Panc1 (cell line): ENCODE results near the gene KRTAP16-1. TPM values are rescaled to one million over a fixed set of nuclear protein-coding genes. Genes with fewer than 3 reads are reported as not detected.

Experiments used
- ATAC-seq: fragments of 200-7000 bp; cut with Tn5 transposase; 2 replicates; pipeline ENCODE4 v1.9.1; 2020; ENCODE audit warnings: mild to moderate bottlenecking, moderate library complexity
- BruUV-seq: library from RNA; stranded (reverse); fragments of 400-500 nt; replicated peaks from 2 replicates; lab custom pipeline; 2021; lab: Mats Ljungman, UMichigan
- CTCF ChIA-PET: fragments of 300-600 bp; sonication (Branson Sonifier 250); formaldehyde crosslinking; loops from one replicate; lab custom pipeline; 2022; ENCODE audit warnings: antibody characterized with exemption; lab: Charles Lee
- POLR2A ChIA-PET: fragments of 300-600 bp; sonication (Branson Sonifier 250); formaldehyde crosslinking; loops from one replicate; lab custom pipeline; 2022; ENCODE audit warnings: antibody characterized with exemption; lab: Charles Lee
- DNase-seq: peaks from one replicate; pipeline ENCODE4 v3.0.0-alpha.2; 2010; ENCODE audit warnings: low read depth, low spot score
- H3K27ac ChIP-seq: 2 replicates; pipeline ENCODE4 v1.5.1; 2011; ENCODE audit warnings: mild to moderate bottlenecking, low read length, inconsistent platforms
- H3K27me3 ChIP-seq: fragments of 200-500 bp; sonication (Bioruptor generic); 2 replicates; pipeline ENCODE4 v1.6.0; 2014; ENCODE audit warnings: low read length, inconsistent platforms; ENCODE audit not compliant: control insufficient read depth, insufficient read depth
- H3K36me3 ChIP-seq: fragments of 200-500 bp; sonication (Bioruptor generic); 2 replicates; pipeline ENCODE4 v1.5.1; 2014; ENCODE audit warnings: inconsistent platforms, mild to moderate bottlenecking, low read length, moderate library complexity; ENCODE audit not compliant: control insufficient read depth, insufficient read depth
- H3K4me1 ChIP-seq: 2 replicates; pipeline ENCODE4 v1.5.1; 2011; ENCODE audit warnings: inconsistent platforms, mild to moderate bottlenecking, low read length, moderate library complexity; ENCODE audit not compliant: control insufficient read depth, insufficient read depth
- H3K4me3 ChIP-seq, 2 experiments: 2 replicates each; pipeline ENCODE4 v1.5.1; 2011 to 2012; ENCODE audit warnings: low read depth in 2 of 2, low read length in 2 of 2, mild to moderate bottlenecking in 2 of 2, inconsistent platforms in 1 of 2, moderate library complexity in 1 of 2
- H3K9me3 ChIP-seq: fragments of 200-500 bp; sonication (Bioruptor generic); 2 replicates; pipeline ENCODE4 v1.5.1; 2014; ENCODE audit warnings: low read depth, mild to moderate bottlenecking, inconsistent platforms, low read length, moderate library complexity; ENCODE audit not compliant: control insufficient read depth, insufficient read depth
- POLR2AphosphoS5 ChIP-seq: IDR thresholded peaks from 2 replicates; pipeline ENCODE4 v1.6.1; 2012; ENCODE audit warnings: mild to moderate bottlenecking, low read depth, low read length, moderate library complexity
- SIN3A ChIP-seq: IDR thresholded peaks from 2 replicates; pipeline ENCODE4 v1.6.1; 2012; ENCODE audit warnings: low read depth, mild to moderate bottlenecking, low read length, moderate library complexity, borderline replicate concordance; ENCODE audit not compliant: insufficient read depth
- TCF7L2 ChIP-seq: IDR thresholded peaks from 2 replicates; pipeline ENCODE4 v1.6.1; 2011; ENCODE audit warnings: mild to moderate bottlenecking, low read depth, low read length, inconsistent platforms
- in situ Hi-C: cut with HindIII; loops from 2 replicates; pipeline ENCODE4 v1.10.0; 2016; ENCODE audit warnings: low sequenced_read_pairs, low pct_unique_long_range_greater_than_20kb
- intact Hi-C: fragments of 100-400 bp; cut with micrococcal nuclease; formaldehyde crosslinking; loops from one replicate; pipeline ENCODE4 v1.10.0; 2022; ENCODE audit not compliant: unreplicated experiment
- total RNA-seq: library from RNA; stranded (reverse); gene quantifications from one replicate; pipeline ENCODE4 v1.2.1, GENCODE V29; 2021; ENCODE audit not compliant: unreplicated experiment
- TF ChIP-seq, protein P1 (sequence below): fragments of 450-650 bp; IDR thresholded peaks from 2 replicates; pipeline ENCODE4 v1.5.1; 2017; ENCODE audit warnings: mild to moderate bottlenecking
- TF ChIP-seq, protein P2 (sequence below), 2 experiments: IDR thresholded peaks; 2 replicates each; pipeline ENCODE4 v1.6.1; 2011 to 2012; ENCODE audit warnings: low read depth in 2 of 2, control low read depth in 1 of 2, low read length in 1 of 2, mild to moderate bottlenecking in 1 of 2, moderate library complexity in 1 of 2; ENCODE audit not compliant: insufficient read depth in 1 of 2

Gene KRTAP16-1
- total RNA-seq, 1 experiment from 2014 or later = not detected

- H3K36me3 ChIP-seq = no peaks in the 10 kb centered on the region
- ChIA-PET CTCF (no interaction called here), POLR2A (no interaction called here)
- TF ChIP-seq POLR2AphosphoS5 (no peak), SIN3A (no peak), TCF7L2 (no peak)
- TF ChIP-seq, protein P1, sequence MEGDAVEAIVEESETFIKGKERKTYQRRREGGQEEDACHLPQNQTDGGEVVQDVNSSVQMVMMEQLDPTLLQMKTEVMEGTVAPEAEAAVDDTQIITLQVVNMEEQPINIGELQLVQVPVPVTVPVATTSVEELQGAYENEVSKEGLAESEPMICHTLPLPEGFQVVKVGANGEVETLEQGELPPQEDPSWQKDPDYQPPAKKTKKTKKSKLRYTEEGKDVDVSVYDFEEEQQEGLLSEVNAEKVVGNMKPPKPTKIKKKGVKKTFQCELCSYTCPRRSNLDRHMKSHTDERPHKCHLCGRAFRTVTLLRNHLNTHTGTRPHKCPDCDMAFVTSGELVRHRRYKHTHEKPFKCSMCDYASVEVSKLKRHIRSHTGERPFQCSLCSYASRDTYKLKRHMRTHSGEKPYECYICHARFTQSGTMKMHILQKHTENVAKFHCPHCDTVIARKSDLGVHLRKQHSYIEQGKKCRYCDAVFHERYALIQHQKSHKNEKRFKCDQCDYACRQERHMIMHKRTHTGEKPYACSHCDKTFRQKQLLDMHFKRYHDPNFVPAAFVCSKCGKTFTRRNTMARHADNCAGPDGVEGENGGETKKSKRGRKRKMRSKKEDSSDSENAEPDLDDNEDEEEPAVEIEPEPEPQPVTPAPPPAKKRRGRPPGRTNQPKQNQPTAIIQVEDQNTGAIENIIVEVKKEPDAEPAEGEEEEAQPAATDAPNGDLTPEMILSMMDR = no peak
- TF ChIP-seq, protein P2, sequence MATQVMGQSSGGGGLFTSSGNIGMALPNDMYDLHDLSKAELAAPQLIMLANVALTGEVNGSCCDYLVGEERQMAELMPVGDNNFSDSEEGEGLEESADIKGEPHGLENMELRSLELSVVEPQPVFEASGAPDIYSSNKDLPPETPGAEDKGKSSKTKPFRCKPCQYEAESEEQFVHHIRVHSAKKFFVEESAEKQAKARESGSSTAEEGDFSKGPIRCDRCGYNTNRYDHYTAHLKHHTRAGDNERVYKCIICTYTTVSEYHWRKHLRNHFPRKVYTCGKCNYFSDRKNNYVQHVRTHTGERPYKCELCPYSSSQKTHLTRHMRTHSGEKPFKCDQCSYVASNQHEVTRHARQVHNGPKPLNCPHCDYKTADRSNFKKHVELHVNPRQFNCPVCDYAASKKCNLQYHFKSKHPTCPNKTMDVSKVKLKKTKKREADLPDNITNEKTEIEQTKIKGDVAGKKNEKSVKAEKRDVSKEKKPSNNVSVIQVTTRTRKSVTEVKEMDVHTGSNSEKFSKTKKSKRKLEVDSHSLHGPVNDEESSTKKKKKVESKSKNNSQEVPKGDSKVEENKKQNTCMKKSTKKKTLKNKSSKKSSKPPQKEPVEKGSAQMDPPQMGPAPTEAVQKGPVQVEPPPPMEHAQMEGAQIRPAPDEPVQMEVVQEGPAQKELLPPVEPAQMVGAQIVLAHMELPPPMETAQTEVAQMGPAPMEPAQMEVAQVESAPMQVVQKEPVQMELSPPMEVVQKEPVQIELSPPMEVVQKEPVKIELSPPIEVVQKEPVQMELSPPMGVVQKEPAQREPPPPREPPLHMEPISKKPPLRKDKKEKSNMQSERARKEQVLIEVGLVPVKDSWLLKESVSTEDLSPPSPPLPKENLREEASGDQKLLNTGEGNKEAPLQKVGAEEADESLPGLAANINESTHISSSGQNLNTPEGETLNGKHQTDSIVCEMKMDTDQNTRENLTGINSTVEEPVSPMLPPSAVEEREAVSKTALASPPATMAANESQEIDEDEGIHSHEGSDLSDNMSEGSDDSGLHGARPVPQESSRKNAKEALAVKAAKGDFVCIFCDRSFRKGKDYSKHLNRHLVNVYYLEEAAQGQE (IDR thresholded peaks at IDR 0.05; ENCODE audit: insufficient read depth in 1 of 2, low read depth in 2 of 2, low read length in 1 of 2) = no peak
- ATAC-seq (no peak), DNase-seq (no peak)
- H3K4me1 ChIP-seq = no peaks in the 10 kb centered on the region
- no peak overlapping the region for H3K4me3 ChIP-seq
- no TSS peak for BruUV-seq
- H3K27me3 ChIP-seq = peaks cover 2% of the 10 kb centered on the region; the same call in 1 of the 2 replicates
- H3K27ac ChIP-seq = no peak overlapping the region
- intact Hi-C loops = no loop called here
- H3K9me3 ChIP-seq = no peaks in the 10 kb centered on the region
- in situ Hi-C loops = no loop called here
These were observed 22.1 kb downstream of the KRTAP16-1 start for GRCh38 chr17:41287050-41287449.

DNA sequence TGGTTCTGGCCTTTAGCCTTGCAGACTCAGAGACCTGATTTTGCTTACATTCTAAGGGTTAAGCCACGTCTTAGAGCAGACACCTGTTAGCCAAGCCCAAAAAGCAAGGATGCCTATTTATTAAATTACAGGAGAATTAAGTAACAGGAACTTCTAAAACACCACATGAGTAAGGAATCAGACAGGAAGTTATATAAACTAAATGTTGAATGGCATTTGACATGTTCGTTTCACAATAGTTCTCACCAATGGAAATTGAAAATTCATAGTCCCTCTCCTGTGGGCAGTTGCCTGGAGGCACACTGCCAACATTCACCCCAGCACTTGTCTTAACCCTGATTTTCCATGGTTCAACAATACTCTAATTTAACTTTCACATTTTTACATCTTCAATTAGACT, 24.6 kb downstream of the KRTAP16-1 start:
- Histone ChIP-seq H3K4me1 (no peaks in the 10 kb centered on the region), H3K27ac (no peak overlapping the region), H3K36me3 (no peaks in the 10 kb centered on the region), H3K4me3 (no peak overlapping the region), H3K27me3 (peaks cover 2% of the 10 kb centered on the region; the same call in 1 of the 2 replicates), H3K9me3 (no peaks in the 10 kb centered on the region)
- TF ChIP-seq SIN3A (no peak), TCF7L2 (no peak), POLR2AphosphoS5 (no peak)
- TF ChIP-seq, protein P1 = no peak
- TF ChIP-seq, protein P2 (IDR thresholded peaks at IDR 0.05; ENCODE audit: insufficient read depth in 1 of 2, low read depth in 2 of 2, low read length in 1 of 2) = no peak
- ChIA-PET CTCF (no interaction called here), POLR2A (no interaction called here)
- DNase-seq (no peak), ATAC-seq (no peak)
- no TSS peak for BruUV-seq
- intact Hi-C loops (no loop called here), in situ Hi-C loops (no loop called here)
